Islet precursor cell (in vitro differentiated cells): ENCODE data around the gene NOTUM.
A peak's percentile ranks its signal among the peaks of the same experiment; 100 is the strongest.
"Not testable (repeated sequence)": the region's sequence is repeated elsewhere in the genome, so short reads cannot be mapped to it uniquely, and the experiment has no call there.

ENCODE experiments used
- DNase-seq: peaks from one replicate; pipeline ENCODE4 v3.0.0-alpha.2; 2018

The NOTUM gene

GRCh38 chr17:81922566-81923301 is 38.3 kb downstream of the NOTUM start:
- DNase-seq: no peak

- no peak for DNase-seq
These were observed 38.9 kb downstream of the NOTUM start for GRCh38 chr17:81921996-81922565.

GRCh38 chr17:81921537-81921862 is 39.5 kb downstream of the NOTUM start:
- no peak for DNase-seq

GRCh38 chr17:81920612-81921536 is 40.1 kb downstream of the NOTUM start:
- no peak for DNase-seq

GRCh38 chr17:81918832-81919545 is 42.0 kb downstream of the NOTUM start:
- DNase-seq: no peak

GRCh38 chr17:81918333-81918669 is 42.7 kb downstream of the NOTUM start:
- DNase-seq: not testable (repeated sequence)

- peak; percentile 93 for DNase-seq
These were observed 43.2 kb downstream of the NOTUM start, which contains the start of gene SIRT7 for GRCh38 chr17:81917565-81918332. SIRT7 (minus strand) TSS chr17:81918176; CDS start chr17:81918131, 45 bp downstream.

- no peak for DNase-seq
These were observed 44.6 kb downstream of the NOTUM start for GRCh38 chr17:81916234-81917001.

- no peak for DNase-seq
These were observed 45.7 kb downstream of the NOTUM start for GRCh38 chr17:81915331-81915730.

- DNase-seq: no peak
These were observed 46.7 kb downstream of the NOTUM start for GRCh38 chr17:81914103-81914850.

GRCh38 chr17:81913394-81914102 is 47.4 kb downstream of the NOTUM start:
- DNase-seq: no peak

- peak; percentile 81 for DNase-seq
These were observed 48.3 kb downstream of the NOTUM start for GRCh38 chr17:81912441-81913309.

- no peak for DNase-seq
These were observed 49.0 kb downstream of the NOTUM start for GRCh38 chr17:81911969-81912368.

- peak; percentile 98 for DNase-seq
These were observed 49.6 kb downstream of the NOTUM start, which contains the start of gene PCYT2 for GRCh38 chr17:81911277-81911961. PCYT2 (minus strand) TSS chr17:81911399; CDS start chr17:81911355, 44 bp downstream.

- no peak for DNase-seq
These were observed 50.1 kb downstream of the NOTUM start for GRCh38 chr17:81910840-81911276.

GRCh38 chr17:81909966-81910839 is 50.8 kb downstream of the NOTUM start:
- DNase-seq: peak; percentile 82

- no peak for DNase-seq
These were observed 51.8 kb downstream of the NOTUM start for GRCh38 chr17:81909231-81909630.
